ENCODE results near the gene OR2H1. TPM values are rescaled to one million over a fixed set of nuclear protein-coding genes. Genes with fewer than 3 reads are reported as not detected.

Gene OR2H1
- not detected in 3 replicates for total RNA-seq

DNA sequence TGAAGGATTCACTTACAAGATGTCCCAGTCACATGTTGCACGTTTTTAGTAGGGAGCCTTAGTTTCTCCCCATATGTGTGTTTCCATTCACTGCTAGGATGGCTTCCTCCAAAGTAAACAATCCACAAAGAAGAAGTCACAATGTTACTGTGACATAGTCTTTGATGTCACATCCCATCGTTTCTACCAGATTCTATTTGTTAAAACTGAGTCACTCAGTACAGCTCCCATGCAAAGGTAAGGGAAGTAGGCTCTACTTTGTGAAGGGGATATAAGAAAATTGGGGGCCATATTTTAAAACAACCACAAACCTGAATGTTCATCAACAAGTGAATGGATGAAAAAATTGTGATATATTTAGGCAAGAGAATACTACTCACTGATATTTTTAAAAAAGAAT lies at the start of gene OR2H1, which contains the start of gene OR11A1:
TSS of gene OR2H1 (plus strand) at position 185 of the 400 bp plus-strand sequence. CDS start 4,615 bp downstream, outside the sequence.
TSS of gene OR11A1 (minus strand) at position 101 of the 400 bp plus-strand sequence. CDS start 29,430 bp downstream, outside the sequence.
- Mint-ChIP-seq H3K36me3 (no peaks in the 10 kb centered on the region), H3K4me1 (no peaks in the 10 kb centered on the region), H3K27me3 (ENCODE audit: low read depth) (peaks cover 31% of the 10 kb centered on the region), H3K4me3 (no peak within 1 kb of the TSS), H3K9me3 (no peaks in the 10 kb centered on the region), H3K27ac (no peak within 1 kb of the TSS)
- TF ChIP-seq, protein P1, sequence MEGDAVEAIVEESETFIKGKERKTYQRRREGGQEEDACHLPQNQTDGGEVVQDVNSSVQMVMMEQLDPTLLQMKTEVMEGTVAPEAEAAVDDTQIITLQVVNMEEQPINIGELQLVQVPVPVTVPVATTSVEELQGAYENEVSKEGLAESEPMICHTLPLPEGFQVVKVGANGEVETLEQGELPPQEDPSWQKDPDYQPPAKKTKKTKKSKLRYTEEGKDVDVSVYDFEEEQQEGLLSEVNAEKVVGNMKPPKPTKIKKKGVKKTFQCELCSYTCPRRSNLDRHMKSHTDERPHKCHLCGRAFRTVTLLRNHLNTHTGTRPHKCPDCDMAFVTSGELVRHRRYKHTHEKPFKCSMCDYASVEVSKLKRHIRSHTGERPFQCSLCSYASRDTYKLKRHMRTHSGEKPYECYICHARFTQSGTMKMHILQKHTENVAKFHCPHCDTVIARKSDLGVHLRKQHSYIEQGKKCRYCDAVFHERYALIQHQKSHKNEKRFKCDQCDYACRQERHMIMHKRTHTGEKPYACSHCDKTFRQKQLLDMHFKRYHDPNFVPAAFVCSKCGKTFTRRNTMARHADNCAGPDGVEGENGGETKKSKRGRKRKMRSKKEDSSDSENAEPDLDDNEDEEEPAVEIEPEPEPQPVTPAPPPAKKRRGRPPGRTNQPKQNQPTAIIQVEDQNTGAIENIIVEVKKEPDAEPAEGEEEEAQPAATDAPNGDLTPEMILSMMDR (IDR thresholded peaks at IDR 0.05; ENCODE audit: unreplicated experiment), result no peak
- no peak for DNase-seq (ENCODE audit: low spot score in 2 of 2, unreplicated experiment in 2 of 2)

DNA sequence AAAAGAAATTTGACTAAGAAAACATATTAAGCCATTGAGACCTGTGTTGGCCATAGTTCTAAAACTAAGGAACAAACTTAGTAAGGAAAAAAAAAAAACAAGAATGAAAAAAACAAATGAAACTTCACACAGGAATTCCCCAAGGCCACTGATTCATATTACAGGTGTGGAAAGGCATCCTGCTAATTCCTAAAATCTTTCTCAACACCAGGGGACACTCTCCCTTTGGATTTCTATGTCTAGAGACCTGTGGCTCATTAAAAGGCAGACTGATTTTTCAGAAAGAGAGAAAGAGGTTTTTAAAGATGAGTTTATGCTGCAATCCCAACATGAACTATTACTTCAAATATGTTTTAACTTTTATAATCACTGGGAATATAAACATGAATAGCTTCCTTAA lies 42.4 kb upstream of the OR2H1 start, which contains the start of gene OR12D1:
TSS of gene OR12D1 (plus strand) at position 341 of the 400 bp plus-strand sequence.
- Mint-ChIP-seq H3K36me3 (no peaks in the 10 kb centered on the region), H3K27me3 (ENCODE audit: low read depth) (peaks cover 20% of the 10 kb centered on the region), H3K27ac (no peak within 1 kb of the TSS), H3K9me3 (peaks cover 21% of the 10 kb centered on the region), H3K4me1 (no peaks in the 10 kb centered on the region), H3K4me3 (no peak within 1 kb of the TSS)
- DNase-seq (ENCODE audit: low spot score in 2 of 2, unreplicated experiment in 2 of 2), result no peak
- TF ChIP-seq, protein P1 (IDR thresholded peaks at IDR 0.05; ENCODE audit: unreplicated experiment), result no peak

DNA sequence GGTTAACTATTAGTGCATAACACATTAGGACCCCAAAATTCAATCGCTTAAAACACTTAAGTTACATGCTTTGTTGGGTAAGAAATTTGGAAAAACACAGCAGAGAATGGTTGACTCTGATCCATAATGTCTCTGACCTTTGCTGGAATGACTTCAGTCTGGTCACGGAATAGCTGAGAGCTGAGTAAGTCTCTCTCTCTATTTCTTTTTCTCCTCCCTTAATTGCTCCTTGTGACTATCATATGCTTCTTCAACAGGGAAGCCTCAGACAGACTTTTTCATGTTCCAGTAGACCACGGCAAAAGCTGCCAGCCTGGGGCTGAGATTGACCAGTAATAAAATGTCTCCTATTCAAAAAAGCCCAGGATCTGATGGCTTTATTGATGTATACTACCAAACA lies 37.4 kb upstream of the OR2H1 start:
- no peak overlapping the region for H3K27ac Mint-ChIP-seq
- no peak for DNase-seq (ENCODE audit: low spot score in 2 of 2, unreplicated experiment in 2 of 2)
- H3K9me3 Mint-ChIP-seq, result no peaks in the 10 kb centered on the region
- no peaks in the 10 kb centered on the region for H3K4me1 Mint-ChIP-seq
- H3K27me3 Mint-ChIP-seq (ENCODE audit: low read depth), result peaks cover 15% of the 10 kb centered on the region
- no peak overlapping the region for H3K4me3 Mint-ChIP-seq
- H3K36me3 Mint-ChIP-seq, result no peaks in the 10 kb centered on the region
- TF ChIP-seq, protein P1 (IDR thresholded peaks at IDR 0.05; ENCODE audit: unreplicated experiment), result no peak

DNA sequence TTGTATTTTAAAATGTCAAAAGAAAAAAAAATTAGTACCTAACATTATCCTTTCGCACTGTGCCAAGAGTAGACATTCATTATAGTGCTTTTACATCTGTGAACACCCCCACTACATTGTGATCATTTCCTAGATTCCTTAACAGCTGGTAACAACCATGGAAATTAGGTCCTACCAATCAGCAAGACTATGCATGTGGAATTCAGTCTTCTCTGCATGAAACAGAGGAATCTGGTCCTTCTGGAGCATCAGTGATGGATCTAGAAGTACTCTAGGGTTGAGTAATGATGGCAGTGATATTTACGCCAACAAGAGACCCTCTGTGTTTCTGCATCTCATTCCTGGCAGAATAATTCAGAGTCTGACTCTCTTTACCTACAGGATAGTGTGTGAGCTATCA lies 32.8 kb upstream of the OR2H1 start:
- TF ChIP-seq, protein P1 (IDR thresholded peaks at IDR 0.05; ENCODE audit: unreplicated experiment), result no peak
- H3K4me3 Mint-ChIP-seq, result no peak overlapping the region
- H3K9me3 Mint-ChIP-seq, result no peaks in the 10 kb centered on the region
- peaks cover 27% of the 10 kb centered on the region for H3K27me3 Mint-ChIP-seq (ENCODE audit: low read depth)
- no peak for DNase-seq (ENCODE audit: low spot score in 2 of 2, unreplicated experiment in 2 of 2)
- H3K4me1 Mint-ChIP-seq, result no peaks in the 10 kb centered on the region
- H3K36me3 Mint-ChIP-seq, result no peaks in the 10 kb centered on the region
- H3K27ac Mint-ChIP-seq, result no peak overlapping the region

DNA sequence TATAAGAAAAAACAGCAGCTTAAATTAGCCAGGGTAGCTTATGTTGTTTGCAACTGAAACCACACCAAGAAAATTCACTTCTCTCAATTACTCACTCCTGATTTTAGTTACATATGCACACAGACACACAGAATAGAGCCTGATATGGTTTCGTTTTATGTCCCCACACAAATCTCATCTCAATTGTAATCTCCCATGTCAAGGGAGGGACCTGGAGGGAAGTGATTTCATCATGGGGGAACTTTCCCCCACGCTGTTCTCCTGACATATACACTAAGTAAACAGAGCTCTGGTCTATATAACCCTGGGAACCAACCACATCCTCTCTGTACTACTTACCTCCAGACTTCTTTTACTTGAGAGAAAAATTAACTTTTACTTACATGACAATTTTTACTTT lies 32.4 kb upstream of the OR2H1 start:
- Mint-ChIP-seq H3K9me3 (no peaks in the 10 kb centered on the region), H3K27me3 (ENCODE audit: low read depth) (peaks cover 31% of the 10 kb centered on the region), H3K4me3 (no peak overlapping the region), H3K36me3 (no peaks in the 10 kb centered on the region), H3K4me1 (no peaks in the 10 kb centered on the region), H3K27ac (no peak overlapping the region)
- TF ChIP-seq, protein P1 (IDR thresholded peaks at IDR 0.05; ENCODE audit: unreplicated experiment), result no peak
- DNase-seq (ENCODE audit: low spot score in 2 of 2, unreplicated experiment in 2 of 2), result no peak

DNA sequence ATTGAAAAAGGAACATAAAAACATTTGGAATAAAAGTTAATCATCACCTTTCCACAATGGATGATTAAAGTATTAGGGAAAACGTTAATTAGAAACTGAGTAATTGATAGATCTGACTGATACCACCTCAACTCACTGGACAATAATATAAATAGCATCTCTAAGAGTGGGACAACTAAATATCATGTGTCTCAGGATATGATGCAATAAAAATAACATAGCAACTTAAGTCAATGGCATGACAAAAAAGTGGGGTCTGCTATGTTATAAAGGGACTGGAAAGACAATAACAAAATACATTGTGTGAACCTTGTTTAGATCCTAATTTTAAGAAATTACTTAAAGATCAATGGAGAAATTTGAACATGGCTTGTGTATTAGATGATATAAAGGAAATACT lies 31.9 kb upstream of the OR2H1 start:
- H3K27me3 Mint-ChIP-seq (ENCODE audit: low read depth), result peaks cover 32% of the 10 kb centered on the region
- no peak for DNase-seq (ENCODE audit: low spot score in 2 of 2, unreplicated experiment in 2 of 2)
- H3K27ac Mint-ChIP-seq, result no peak overlapping the region
- TF ChIP-seq, protein P1 (IDR thresholded peaks at IDR 0.05; ENCODE audit: unreplicated experiment), result no peak
- no peaks in the 10 kb centered on the region for H3K36me3 Mint-ChIP-seq
- H3K4me3 Mint-ChIP-seq, result no peak overlapping the region
- no peaks in the 10 kb centered on the region for H3K4me1 Mint-ChIP-seq
- no peaks in the 10 kb centered on the region for H3K9me3 Mint-ChIP-seq
